IMR-90 (cell line): ENCODE data around the gene S100A1. TPM values are rescaled to one million over a fixed set of nuclear protein-coding genes. Genes with fewer than 3 reads are reported as not detected.

Source experiments
- ATAC-seq: fragments of 200-7000 bp; cut with Tn5 transposase; 2 replicates; pipeline ENCODE4 v1.9.1; 2020; ENCODE audit warnings: low read depth, mild to moderate bottlenecking, moderate library complexity
- BruUV-seq: library from RNA; stranded (reverse); fragments of 400-500 nt; replicated peaks from 2 replicates; lab custom pipeline; 2021; lab: Mats Ljungman, UMichigan
- CTCF ChIA-PET: fragments of 300-600 bp; formaldehyde crosslinking; extraction: SDS; loops from one replicate; lab custom pipeline; 2021; ENCODE audit warnings: antibody characterized with exemption; lab: Yijun Ruan, JAX
- POLR2A ChIA-PET: fragments of 300-600 bp; sonication (Branson Sonifier 250); formaldehyde crosslinking; loops from one replicate; lab custom pipeline; 2022; ENCODE audit warnings: antibody characterized with exemption; ENCODE audit not compliant: unreplicated experiment; lab: Charles Lee
- DNase-seq: peaks from one replicate; pipeline ENCODE4 v3.0.0; 2013
- H2AFZ ChIP-seq: replicated peaks from 2 replicates; pipeline ENCODE3; 2013; ENCODE audit warnings: low read length, mild to moderate bottlenecking; ENCODE audit not compliant: poor library complexity
- H2AK5ac ChIP-seq: 2 replicates; pipeline ENCODE4 v1.6.1; 2013; ENCODE audit warnings: low read depth, low read length, inconsistent platforms
- H2AK9ac ChIP-seq: replicated peaks from 2 replicates; pipeline ENCODE3; 2013; ENCODE audit warnings: mild to moderate bottlenecking, low read depth, low read length, moderate library complexity; ENCODE audit not compliant: poor library complexity
- H2BK120ac ChIP-seq: 2 replicates; pipeline ENCODE4 v1.6.1; 2013; ENCODE audit warnings: low read depth, low read length, inconsistent platforms
- H2BK15ac ChIP-seq: 3 replicates; pipeline ENCODE4 v1.6.1; 2013; ENCODE audit warnings: low read depth, low read length, inconsistent platforms
- H2BK20ac ChIP-seq: 2 replicates; pipeline ENCODE4 v1.6.1; 2013; ENCODE audit warnings: low read depth, mild to moderate bottlenecking, inconsistent platforms, low read length, moderate library complexity
- H2BK5ac ChIP-seq: 2 replicates; pipeline ENCODE4 v1.6.1; 2013; ENCODE audit warnings: mild to moderate bottlenecking, low read depth, low read length, inconsistent platforms; ENCODE audit not compliant: poor library complexity, severe bottlenecking
- H3K14ac ChIP-seq: replicated peaks from 2 replicates; pipeline ENCODE4 v1.6.1; 2013; ENCODE audit warnings: low read depth, low read length, inconsistent platforms
- H3K18ac ChIP-seq: 2 replicates; pipeline ENCODE4 v1.6.1; 2013; ENCODE audit warnings: low read depth, low read length, control low read depth
- H3K23ac ChIP-seq: 2 replicates; pipeline ENCODE4 v1.6.1; 2013; ENCODE audit warnings: low read depth, low read length, inconsistent platforms
- H3K27ac ChIP-seq: 2 replicates; pipeline ENCODE4 v1.5.1; 2013; ENCODE audit warnings: mild to moderate bottlenecking, control low read depth, low read length; ENCODE audit not compliant: insufficient read depth
- H3K27me3 ChIP-seq: 2 replicates; pipeline ENCODE4 v1.6.1; 2013; ENCODE audit warnings: low read length; ENCODE audit not compliant: control insufficient read depth, insufficient read depth
- H3K36me3 ChIP-seq: 2 replicates; pipeline ENCODE4 v1.6.1; 2013; ENCODE audit warnings: low read length, mixed read lengths; ENCODE audit not compliant: control insufficient read depth, insufficient read depth
- H3K4ac ChIP-seq: 2 replicates; pipeline ENCODE4 v1.6.1; 2013; ENCODE audit warnings: low read depth, low read length, inconsistent platforms
- H3K4me1 ChIP-seq: 2 replicates; pipeline ENCODE4 v1.6.1; 2013; ENCODE audit warnings: low read length, mixed read lengths; ENCODE audit not compliant: control insufficient read depth, insufficient read depth
- H3K4me2 ChIP-seq: 2 replicates; pipeline ENCODE4 v1.6.1; 2013; ENCODE audit warnings: low read depth, mild to moderate bottlenecking, control low read depth, low read length, moderate library complexity
- H3K4me3 ChIP-seq: 2 replicates; pipeline ENCODE4 v1.5.1; 2013; ENCODE audit warnings: low read depth, mild to moderate bottlenecking, control low read depth, low read length, moderate library complexity; ENCODE audit not compliant: insufficient read depth
- H3K56ac ChIP-seq: 2 replicates; pipeline ENCODE4 v1.6.1; 2013; ENCODE audit warnings: low read length, inconsistent platforms; ENCODE audit not compliant: insufficient read depth; ENCODE audit errors: extremely low read depth
- H3K79me1 ChIP-seq, 2 experiments: 2 replicates each; pipeline ENCODE4 v1.6.1; 2013; ENCODE audit warnings: low read length in 2 of 2, inconsistent platforms in 1 of 2, low read depth in 1 of 2
- H3K9ac ChIP-seq: 2 replicates; pipeline ENCODE4 v1.6.1; 2013; ENCODE audit warnings: low read depth, low read length, control low read depth
- H3K9me1 ChIP-seq: 2 replicates; pipeline ENCODE4 v1.6.1; 2013; ENCODE audit warnings: low read length, inconsistent platforms; ENCODE audit not compliant: insufficient read depth
- H3K9me3 ChIP-seq: 2 replicates; pipeline ENCODE4 v1.6.1; 2013; ENCODE audit warnings: low read length; ENCODE audit not compliant: control insufficient read depth, insufficient read depth
- H4K20me1 ChIP-seq: 2 replicates; pipeline ENCODE4 v1.6.1; 2013; ENCODE audit warnings: low read length, inconsistent platforms; ENCODE audit not compliant: insufficient read depth
- H4K5ac ChIP-seq: 2 replicates; pipeline ENCODE4 v1.6.1; 2013; ENCODE audit warnings: mild to moderate bottlenecking, low read depth, low read length, control low read depth
- H4K8ac ChIP-seq, 2 experiments: 2 replicates each; pipeline ENCODE4 v1.6.1; 2013; ENCODE audit warnings: low read depth in 2 of 2, low read length in 2 of 2, control low read depth in 1 of 2, inconsistent platforms in 1 of 2
- H4K91ac ChIP-seq: 2 replicates; pipeline ENCODE4 v1.6.1; 2013; ENCODE audit warnings: low read depth, low read length, inconsistent platforms; ENCODE audit not compliant: insufficient read depth
- BHLHE40 ChIP-seq: fragments of 150-350 bp; IDR thresholded peaks from 2 replicates; pipeline ENCODE4 v1.6.1; 2016; ENCODE audit warnings: mild to moderate bottlenecking, low read depth, low read length
- CHD1 ChIP-seq: IDR thresholded peaks from 2 replicates; pipeline ENCODE4 v1.6.1; 2012; ENCODE audit warnings: low read depth, low read length, improper control_type of control experiment
- ELK1 ChIP-seq: fragments of 150-350 bp; IDR thresholded peaks from 2 replicates; pipeline ENCODE4 v1.6.1; 2016; ENCODE audit warnings: low read depth, mild to moderate bottlenecking, low read length, moderate library complexity, borderline replicate concordance
- MAZ ChIP-seq: IDR thresholded peaks from 2 replicates; pipeline ENCODE4 v1.6.1; 2012; ENCODE audit warnings: low read depth, mild to moderate bottlenecking, low read length, improper control_type of control experiment, moderate library complexity, borderline replicate concordance
- MXI1 ChIP-seq: IDR thresholded peaks from 2 replicates; pipeline ENCODE4 v1.6.1; 2012; ENCODE audit warnings: low read depth, mild to moderate bottlenecking, low read length, moderate library complexity, borderline replicate concordance
- NFE2L2 ChIP-seq: fragments of 150-350 bp; IDR thresholded peaks from 2 replicates; pipeline ENCODE4 v1.6.1; 2016; ENCODE audit warnings: low read depth, mild to moderate bottlenecking, low read length
- RAD21 ChIP-seq: IDR thresholded peaks from 2 replicates; pipeline ENCODE4 v1.6.1; 2012; ENCODE audit warnings: low read length, improper control_type of control experiment
- RCOR1 ChIP-seq: IDR thresholded peaks from 2 replicates; pipeline ENCODE4 v1.6.1; 2012; ENCODE audit warnings: mild to moderate bottlenecking, low read length, improper control_type of control experiment; ENCODE audit not compliant: insufficient replicate concordance
- RFX5 ChIP-seq: IDR thresholded peaks from 2 replicates; pipeline ENCODE4 v1.8.0; 2012; ENCODE audit warnings: low read depth, mild to moderate bottlenecking, low read length, moderate library complexity
- USF2 ChIP-seq: fragments of 150-350 bp; IDR thresholded peaks from 2 replicates; pipeline ENCODE4 v1.6.1; 2017; ENCODE audit warnings: mild to moderate bottlenecking, antibody characterized with exemption, low read length, low read depth
- WGBS, 2 experiments: methylation state at CpG; one replicate each; pipeline versions ENCODE4 v1.1.5 to v1.1.7; 2013; ENCODE audit warnings: missing lambda C conversion rate in 2 of 2; ENCODE audit not compliant: insufficient read length in 1 of 2; ENCODE audit errors: extremely low coverage in 2 of 2; 5-methylcytosine and 5-hydroxymethylcytosine counted together
- dilution Hi-C: fragments of 300-500 bp; cut with HindIII; formaldehyde crosslinking; loops from one replicate; pipeline ENCODE4 v1.14.3; 2018; ENCODE audit warnings: low sequenced_read_pairs; ENCODE audit not compliant: unreplicated experiment
- in situ Hi-C: fragments of 300-500 bp; cut with MboI; formaldehyde crosslinking; loops from 3 replicates; pipeline ENCODE4 v1.14.3; 2019; ENCODE audit warnings: low sequenced_read_pairs, inconsistent platforms, mixed read lengths
- intact Hi-C: fragments of 100-400 bp; cut with micrococcal nuclease; formaldehyde crosslinking; loops from 2 replicates; pipeline ENCODE4 v1.10.0; 2022
- polyA plus RNA-seq, 3 experiments: library from polyadenylated mRNA; depleted of rRNA; stranded (reverse); fragments of >200 nt; gene quantifications; 2 replicates each; pipeline ENCODE4 v1.2.3, GENCODE V29; 2012; ENCODE audit warnings: low replicate concordance in 1 of 3
- total RNA-seq: library from RNA; depleted of rRNA; stranded (reverse); fragments of >200 nt; gene quantifications from 2 replicates; pipeline ENCODE4 v1.2.3, GENCODE V29; 2012

The S100A1 gene
- total and polyA plus RNA-seq, 2 of the 4 experiments (the other 2 are of a cell fraction): 0.18 to 0.29 TPM

- peak; percentile 67; the same call in 1 of the 2 replicates for TF ChIP-seq MAZ
- TF ChIP-seq RAD21: 0 out of 2 replicates have a peak, but pooled peaks have one; percentile 14
Observed at GRCh38 chr1:153612755-153613331, 15.4 kb upstream of the S100A1 start, which contains the start of gene S100A16 (continued).

- DNase-seq (no peak), ATAC-seq (no peak)
- Histone ChIP-seq H3K4me3 (no peak overlapping the region), H3K9ac (peak overlapping the region; percentile 28; the same call in 1 of the 2 replicates), H3K9me3 (no peaks in the 10 kb centered on the region), H2AK9ac (peak overlapping the region; percentile 99), H3K14ac (peak overlapping the region; percentile 93; the same call in 1 of the 2 replicates), H4K8ac (peak overlapping the region; percentile 49 to 79), H3K18ac (no peak overlapping the region), H2BK120ac (peak overlapping the region; percentile 76; the same call in 1 of the 2 replicates), H3K79me1 (peaks cover 8 to 42% of the 10 kb centered on the region in 2 experiments; a peak in 3 of 4 replicates), H3K4me2 (no peak overlapping the region), H4K91ac (peak overlapping the region; percentile 73), H2BK20ac (peak overlapping the region; percentile 63), H2BK15ac (peak overlapping the region; percentile 61; the same call in 2 of the 3 replicates), H4K5ac (no peak overlapping the region), H3K4me1 (peaks cover 37% of the 10 kb centered on the region), H3K27me3 (no peaks in the 10 kb centered on the region), H3K36me3 (peaks cover 2% of the 10 kb centered on the region; the same call in 1 of the 2 replicates), H4K20me1 (peaks cover 11% of the 10 kb centered on the region; the same call in 1 of the 2 replicates), H3K4ac (peak overlapping the region; percentile 90), H2BK5ac (peak overlapping the region; percentile 14), H2AK5ac (peak overlapping the region; percentile 42), H3K27ac (peak overlapping the region; percentile 95), H3K9me1 (peaks cover 11% of the 10 kb centered on the region), H2AFZ (peak overlapping the region; percentile 72), H3K23ac (no peak overlapping the region), H3K56ac (no peak overlapping the region)
- in situ Hi-C loops: no loop called here
- intact Hi-C loops: loop anchor here (2.0 kb wide), 1 partner anchor 41 kb away; no protein-coding TSS in a partner anchor
- dilution Hi-C loops: no loop called here
- 90% methylated on average over 2 of the region's 5 CpGs; no CpG with 5 or more reads in 1 of the 2 experiments for WGBS, 2 experiments
- CTCF ChIA-PET: interaction anchor here (1.1 to 3.3 kb wide), 3 partner anchors 9 to 41 kb away, joined by 3 to 18 read pairs (median 8); partner anchors contain the start of genes S100A1 and S100A13
- POLR2A ChIA-PET: interaction anchor here (0.5 to 1.4 kb wide), 2 partner anchors 14 to 170 kb away, joined by 3 to 10 read pairs; partner anchors contain the start of gene S100A13
- no TSS peak for BruUV-seq
- TF ChIP-seq BHLHE40 (no peak), ELK1 (no peak), USF2 (no peak), NFE2L2 (no peak), MXI1 (no peak), RFX5 (no peak), RCOR1 (no peak), RAD21 (no peak), CHD1 (no peak)
Observed at GRCh38 chr1:153613406-153613805, 14.8 kb upstream of the S100A1 start.
